Activated CD4-positive, alpha-beta T cell treated with anti-CD3 and anti-CD28 coated beads, Interleukin-2, amount 10 ng/mL, durations not matched to agents 24 days and 14 days (primary cell): Measurements from ENCODE around the gene PIERCE2. TPM values are rescaled to one million over a fixed set of nuclear protein-coding genes. Genes with fewer than 3 reads are reported as not detected.
A peak's percentile ranks its signal among the peaks of the same experiment; 100 is the strongest.
"Not testable (repeated sequence)": the region's sequence is repeated elsewhere in the genome, so short reads cannot be mapped to it uniquely, and the experiment has no call there.

Experiments used
- DNase-seq: peaks from one replicate; pipeline ENCODE4 v3.0.0; 2022
- H3K27ac Mint-ChIP-seq: one replicate; pipeline ENCODE4 v1.8.0; 2022; ENCODE audit warnings: mild to moderate bottlenecking, mixed read lengths
- H3K27me3 Mint-ChIP-seq: one replicate; pipeline ENCODE4 v1.8.0; 2022; ENCODE audit warnings: mixed read lengths
- H3K36me3 Mint-ChIP-seq: one replicate; pipeline ENCODE4 v1.8.0; 2022; ENCODE audit warnings: low read depth, mild to moderate bottlenecking, mixed read lengths
- H3K4me1 Mint-ChIP-seq: one replicate; pipeline ENCODE4 v1.8.0; 2021; ENCODE audit warnings: mixed read lengths
- H3K4me3 Mint-ChIP-seq: one replicate; pipeline ENCODE4 v1.8.0; 2022; ENCODE audit warnings: mild to moderate bottlenecking, moderate library complexity, mixed read lengths
- H3K9me3 Mint-ChIP-seq: one replicate; pipeline ENCODE4 v1.8.0; 2021; ENCODE audit warnings: mixed read lengths
- intact Hi-C: fragments of 100-400 bp; cut with micrococcal nuclease; formaldehyde crosslinking; loops from one replicate; pipeline ENCODE4 v1.15.1; 2023
- total RNA-seq: library from RNA; stranded (reverse); gene quantifications from 2 replicates; pipeline ENCODE4 v1.2.3, GENCODE V29; 2022

The PIERCE2 gene
- total RNA-seq, 1 donor from 2014 or later: 0.49 TPM

DNA sequence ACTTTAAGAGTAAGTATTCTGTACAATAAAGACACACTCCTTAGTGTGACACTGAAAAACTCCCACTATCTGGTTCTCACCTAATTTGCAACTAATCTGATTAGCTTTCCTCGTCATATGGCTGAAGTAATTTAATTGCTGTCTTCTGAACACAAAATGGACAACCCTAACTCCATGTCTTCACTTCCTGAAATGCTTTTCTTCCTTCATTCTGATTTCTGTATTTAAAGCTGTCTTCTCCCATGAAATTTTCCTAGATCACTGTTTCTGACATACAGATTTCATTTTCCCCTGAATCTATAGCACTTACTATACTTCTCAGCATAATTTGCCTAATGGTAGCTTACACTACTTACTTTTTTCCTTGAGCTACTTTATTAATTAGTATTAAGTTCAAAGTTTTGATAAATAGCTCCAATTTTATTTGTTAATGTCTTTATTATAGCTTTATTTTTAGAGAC, 6.5 kb upstream of the PIERCE2 start:
- Mint-ChIP-seq H3K27me3 (no peaks in the 10 kb centered on the region), H3K36me3 (peaks cover 13% of the 10 kb centered on the region), H3K4me1 (peaks cover 27% of the 10 kb centered on the region), H3K9me3 (peaks cover 4% of the 10 kb centered on the region), H3K4me3 (no peak overlapping the region), H3K27ac (no peak overlapping the region)
- intact Hi-C loops: loop anchor here (10.0 kb wide), 2 partner anchors 177 to 843 kb away; partner anchors contain the start of gene RFX7
- DNase-seq: no peak

DNA sequence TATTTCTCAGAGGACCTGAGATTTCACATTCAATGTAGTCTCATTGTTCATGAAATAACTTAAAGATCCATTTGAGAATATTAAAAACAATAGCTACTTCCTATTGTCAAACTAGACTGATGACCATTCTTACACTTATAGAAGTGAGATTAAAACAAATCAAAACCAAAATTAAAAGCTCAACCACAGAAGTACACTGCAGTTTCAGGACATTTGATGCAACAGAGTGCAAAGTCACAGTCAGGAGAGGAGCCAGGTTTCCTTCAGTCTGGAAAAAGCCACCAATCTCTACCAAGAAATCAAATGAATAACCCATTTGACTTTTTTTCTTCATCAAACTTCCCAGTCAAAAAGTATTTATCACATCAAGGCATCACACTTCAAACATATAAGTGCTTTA, 5.6 kb upstream of the PIERCE2 start:
- H3K27me3 Mint-ChIP-seq: no peaks in the 10 kb centered on the region
- H3K9me3 Mint-ChIP-seq: peaks cover 4% of the 10 kb centered on the region
- DNase-seq: no peak
- H3K4me1 Mint-ChIP-seq: peaks cover 31% of the 10 kb centered on the region
- peaks cover 13% of the 10 kb centered on the region for H3K36me3 Mint-ChIP-seq
- peak overlapping the region; percentile 30 for H3K27ac Mint-ChIP-seq
- intact Hi-C loops: loop anchor here (10.0 kb wide), 2 partner anchors 178 to 842 kb away; partner anchors contain the start of gene RFX7
- H3K4me3 Mint-ChIP-seq: no peak overlapping the region

GRCh38 chr15:55403531-55403930, 4.8 kb upstream of the PIERCE2 start:
- H3K27ac Mint-ChIP-seq: peak overlapping the region; percentile 5
- peaks cover 33% of the 10 kb centered on the region for H3K4me1 Mint-ChIP-seq
- no peak for DNase-seq
- H3K36me3 Mint-ChIP-seq: peaks cover 8% of the 10 kb centered on the region
- H3K9me3 Mint-ChIP-seq: peaks cover 4% of the 10 kb centered on the region
- no peak overlapping the region for H3K4me3 Mint-ChIP-seq
- intact Hi-C loops: loop anchor here (10.0 kb wide), 2 partner anchors 179 to 841 kb away; partner anchors contain the start of gene RFX7
- H3K27me3 Mint-ChIP-seq: no peaks in the 10 kb centered on the region

DNA sequence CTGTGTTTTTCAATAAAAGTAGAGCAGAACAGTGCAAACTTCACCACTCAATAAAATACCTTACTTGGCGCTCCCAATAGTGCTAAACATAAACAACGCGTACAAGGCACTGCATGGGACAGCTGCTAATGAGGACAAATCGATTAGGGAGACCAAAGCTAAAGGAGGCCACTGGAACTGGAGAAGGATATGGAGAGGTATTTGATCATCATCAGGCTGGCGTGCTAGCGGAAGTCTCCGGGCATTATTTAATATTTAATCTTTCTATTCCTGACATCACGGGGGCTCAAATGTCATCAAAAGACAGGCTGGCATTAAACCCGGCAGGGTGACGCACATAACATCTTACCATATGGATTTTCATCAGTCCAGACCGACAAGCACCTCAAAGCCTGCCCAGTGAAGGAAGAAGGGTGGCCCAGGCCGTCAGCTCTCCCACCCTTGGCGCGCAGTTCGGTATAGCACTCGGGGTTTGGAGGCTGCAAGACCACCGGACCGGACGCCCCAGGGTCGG, 740 bp upstream of the PIERCE2 start:
- H3K27ac Mint-ChIP-seq: peak overlapping the region; percentile 90
- no peaks in the 10 kb centered on the region for H3K27me3 Mint-ChIP-seq
- H3K9me3 Mint-ChIP-seq: no peaks in the 10 kb centered on the region
- H3K4me3 Mint-ChIP-seq: peak overlapping the region; percentile 87
- peaks cover 32% of the 10 kb centered on the region for H3K4me1 Mint-ChIP-seq
- DNase-seq: no peak
- intact Hi-C loops: loop anchor here (1.0 to 10.0 kb wide), 6 partner anchors 28 to 837 kb away; partner anchors contain the start of genes PIGB, PIGBOS1, RFX7 and RSL24D1
- no peaks in the 10 kb centered on the region for H3K36me3 Mint-ChIP-seq

DNA sequence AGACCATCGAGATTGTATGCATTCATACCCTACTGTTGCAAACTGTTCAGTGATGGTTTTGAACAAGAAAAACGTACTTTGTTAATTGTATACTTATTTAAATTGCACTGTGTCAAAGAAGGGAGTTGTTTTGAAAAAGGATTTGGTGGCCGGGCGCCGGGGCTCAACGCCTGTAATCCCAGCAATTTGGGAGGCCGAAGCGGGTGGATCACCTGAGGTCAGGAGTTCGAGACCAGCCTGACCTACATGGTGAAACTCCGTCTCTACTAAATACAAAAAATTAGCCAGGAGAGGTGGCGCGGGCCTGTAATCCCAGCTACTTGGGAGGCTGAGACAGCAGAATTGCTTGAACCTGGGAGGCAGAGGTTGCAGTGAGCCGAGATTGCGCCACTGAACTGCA, 681 bp downstream of the PIERCE2 start:
- H3K36me3 Mint-ChIP-seq, DNase-seq, H3K27me3 Mint-ChIP-seq, H3K27ac Mint-ChIP-seq, H3K9me3 Mint-ChIP-seq: not testable (repeated sequence)
- peak overlapping the region; percentile 87 for H3K4me3 Mint-ChIP-seq
- intact Hi-C loops: loop anchor here (1.0 to 10.0 kb wide), 5 partner anchors 88 to 836 kb away; partner anchors contain the start of genes PIGB, PIGBOS1, RFX7 and RSL24D1
- peaks cover 21% of the 10 kb centered on the region for H3K4me1 Mint-ChIP-seq

DNA sequence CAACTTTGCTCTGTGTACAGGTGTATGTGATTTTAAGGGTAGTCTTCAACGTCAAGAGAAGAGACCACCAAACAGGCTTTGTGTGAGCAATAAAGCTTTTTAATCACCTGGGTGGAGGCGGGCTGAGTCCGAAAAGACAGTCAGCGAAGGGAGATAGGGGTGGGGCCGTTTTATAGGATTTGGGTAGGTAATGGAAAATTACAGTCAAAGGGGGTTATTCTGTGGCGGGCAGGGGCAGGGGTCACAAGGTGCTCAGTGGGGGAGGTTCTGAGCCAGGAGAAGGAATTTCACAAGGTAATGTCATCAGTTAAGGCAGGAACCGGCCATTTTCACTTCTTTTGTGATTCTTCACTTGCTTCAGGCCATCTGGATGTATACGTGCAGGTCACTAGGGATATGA, 9.4 kb downstream of the PIERCE2 start:
- H3K4me3 Mint-ChIP-seq, H3K4me1 Mint-ChIP-seq, H3K27me3 Mint-ChIP-seq, intact Hi-C loops, H3K9me3 Mint-ChIP-seq, H3K36me3 Mint-ChIP-seq, H3K27ac Mint-ChIP-seq, DNase-seq: not testable (repeated sequence)

DNA sequence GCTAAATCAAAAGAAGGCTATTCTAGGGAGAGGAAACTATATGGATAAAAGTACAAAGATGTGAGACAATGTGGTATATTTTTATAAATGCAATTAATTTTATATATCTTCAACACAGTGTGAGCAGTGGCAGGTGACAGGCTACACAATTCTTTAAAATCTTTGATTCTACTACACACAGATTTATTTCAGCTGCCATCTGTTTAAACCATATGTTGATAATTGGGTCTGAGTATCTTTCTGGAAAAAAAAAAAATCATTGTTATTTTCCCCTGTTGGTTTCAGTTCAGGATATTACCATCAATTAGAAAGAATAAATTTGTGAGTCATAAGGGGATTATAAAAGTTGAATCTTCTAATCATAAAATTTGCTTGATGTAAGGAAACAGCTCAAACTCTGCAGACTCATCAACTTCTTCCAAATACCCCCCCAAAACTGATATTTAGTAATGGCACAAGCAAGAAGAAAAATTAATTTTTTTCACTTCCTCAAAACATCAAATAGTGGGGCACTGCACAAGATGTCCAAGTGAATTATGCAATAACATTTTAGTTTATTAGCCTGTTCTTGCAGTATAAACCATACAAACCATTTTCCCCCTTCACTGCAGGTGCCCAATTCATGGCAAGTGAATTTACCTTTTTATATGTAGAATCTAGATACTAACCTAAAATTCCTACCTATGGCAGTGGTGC, 12.0 kb downstream of the PIERCE2 start:
- no peaks in the 10 kb centered on the region for H3K36me3 Mint-ChIP-seq
- no peak for DNase-seq
- H3K4me3 Mint-ChIP-seq: no peak overlapping the region
- H3K27me3 Mint-ChIP-seq: no peaks in the 10 kb centered on the region
- H3K27ac Mint-ChIP-seq: no peak overlapping the region
- no peaks in the 10 kb centered on the region for H3K4me1 Mint-ChIP-seq
- H3K9me3 Mint-ChIP-seq: no peaks in the 10 kb centered on the region
- intact Hi-C loops: no loop called here

DNA sequence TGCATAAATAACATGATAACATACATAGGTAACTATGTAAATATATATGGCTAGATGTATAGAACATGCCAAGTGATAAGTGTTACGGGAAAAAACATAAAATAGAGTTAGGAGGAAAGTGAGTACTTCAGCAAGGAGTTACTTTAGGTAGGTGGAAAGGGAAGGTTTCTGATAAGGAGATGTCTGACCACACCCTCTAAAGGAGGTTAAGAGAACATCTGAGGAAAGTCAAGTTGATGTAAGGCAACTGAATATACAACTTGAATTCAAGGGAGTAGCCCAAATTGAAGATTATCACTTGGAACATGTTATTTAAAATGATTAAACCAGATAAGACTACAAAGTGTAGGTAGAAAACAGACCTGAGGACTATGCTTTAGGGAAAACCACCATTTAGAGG, 13.8 kb downstream of the PIERCE2 start:
- Mint-ChIP-seq H3K27me3 (no peaks in the 10 kb centered on the region), H3K36me3 (no peaks in the 10 kb centered on the region), H3K4me3 (no peak overlapping the region), H3K4me1 (no peaks in the 10 kb centered on the region), H3K9me3 (no peaks in the 10 kb centered on the region), H3K27ac (no peak overlapping the region)
- no peak for DNase-seq
- intact Hi-C loops: no loop called here

GRCh38 chr15:55434989-55435825, 26.9 kb downstream of the PIERCE2 start:
- peaks cover 5% of the 10 kb centered on the region for H3K27me3 Mint-ChIP-seq
- no peak overlapping the region for H3K27ac Mint-ChIP-seq
- peak; percentile 77 for DNase-seq
- no peaks in the 10 kb centered on the region for H3K36me3 Mint-ChIP-seq
- H3K4me3 Mint-ChIP-seq: no peak overlapping the region
- no peaks in the 10 kb centered on the region for H3K9me3 Mint-ChIP-seq
- intact Hi-C loops: loop anchor here (1.0 to 5.0 kb wide), 4 partner anchors 28 to 238 kb away; partner anchors contain the start of gene RSL24D1
- H3K4me1 Mint-ChIP-seq: peaks cover 4% of the 10 kb centered on the region

- H3K4me1 Mint-ChIP-seq, intact Hi-C loops, H3K27me3 Mint-ChIP-seq, H3K36me3 Mint-ChIP-seq, DNase-seq, H3K4me3 Mint-ChIP-seq, H3K9me3 Mint-ChIP-seq, H3K27ac Mint-ChIP-seq: not testable (repeated sequence)
These were observed 34.8 kb downstream of the PIERCE2 start for GRCh38 chr15:55443141-55443540.

- H3K9me3 Mint-ChIP-seq, H3K4me1 Mint-ChIP-seq, H3K27me3 Mint-ChIP-seq, H3K36me3 Mint-ChIP-seq, H3K27ac Mint-ChIP-seq, H3K4me3 Mint-ChIP-seq, intact Hi-C loops, DNase-seq: not testable (repeated sequence)
These were observed 37.6 kb downstream of the PIERCE2 start for GRCh38 chr15:55445936-55446335.

GRCh38 chr15:55446379-55447029, 38.2 kb downstream of the PIERCE2 start:
- DNase-seq, H3K4me3 Mint-ChIP-seq, H3K9me3 Mint-ChIP-seq, H3K27ac Mint-ChIP-seq, H3K36me3 Mint-ChIP-seq, intact Hi-C loops, H3K4me1 Mint-ChIP-seq, H3K27me3 Mint-ChIP-seq: not testable (repeated sequence)

GRCh38 chr15:55447030-55447394, 38.7 kb downstream of the PIERCE2 start:
- H3K9me3 Mint-ChIP-seq, H3K4me1 Mint-ChIP-seq, H3K4me3 Mint-ChIP-seq, H3K27ac Mint-ChIP-seq, intact Hi-C loops, DNase-seq, H3K27me3 Mint-ChIP-seq, H3K36me3 Mint-ChIP-seq: not testable (repeated sequence)
